Choroid plexus epithelial cell (primary cell): ENCODE data around the gene USP35.
A peak's percentile ranks its signal among the peaks of the same experiment; 100 is the strongest.

Experiments used
- DNase-seq: peaks from one replicate; pipeline ENCODE4 v3.0.0-alpha.2; 2010; ENCODE audit warnings: low read depth
- H3K4me3 ChIP-seq: 2 replicates; pipeline ENCODE4 v1.5.1; 2011; ENCODE audit warnings: low read depth, mild to moderate bottlenecking, control low read depth, low read length, moderate library complexity
- TF ChIP-seq, protein P1 (sequence below): conservative IDR thresholded peaks from 2 replicates; pipeline ENCODE4 v1.5.1; 2011; ENCODE audit warnings: low read depth, mild to moderate bottlenecking, control low read depth, inconsistent platforms, low read length, moderate library complexity

USP35 gene, protein sequence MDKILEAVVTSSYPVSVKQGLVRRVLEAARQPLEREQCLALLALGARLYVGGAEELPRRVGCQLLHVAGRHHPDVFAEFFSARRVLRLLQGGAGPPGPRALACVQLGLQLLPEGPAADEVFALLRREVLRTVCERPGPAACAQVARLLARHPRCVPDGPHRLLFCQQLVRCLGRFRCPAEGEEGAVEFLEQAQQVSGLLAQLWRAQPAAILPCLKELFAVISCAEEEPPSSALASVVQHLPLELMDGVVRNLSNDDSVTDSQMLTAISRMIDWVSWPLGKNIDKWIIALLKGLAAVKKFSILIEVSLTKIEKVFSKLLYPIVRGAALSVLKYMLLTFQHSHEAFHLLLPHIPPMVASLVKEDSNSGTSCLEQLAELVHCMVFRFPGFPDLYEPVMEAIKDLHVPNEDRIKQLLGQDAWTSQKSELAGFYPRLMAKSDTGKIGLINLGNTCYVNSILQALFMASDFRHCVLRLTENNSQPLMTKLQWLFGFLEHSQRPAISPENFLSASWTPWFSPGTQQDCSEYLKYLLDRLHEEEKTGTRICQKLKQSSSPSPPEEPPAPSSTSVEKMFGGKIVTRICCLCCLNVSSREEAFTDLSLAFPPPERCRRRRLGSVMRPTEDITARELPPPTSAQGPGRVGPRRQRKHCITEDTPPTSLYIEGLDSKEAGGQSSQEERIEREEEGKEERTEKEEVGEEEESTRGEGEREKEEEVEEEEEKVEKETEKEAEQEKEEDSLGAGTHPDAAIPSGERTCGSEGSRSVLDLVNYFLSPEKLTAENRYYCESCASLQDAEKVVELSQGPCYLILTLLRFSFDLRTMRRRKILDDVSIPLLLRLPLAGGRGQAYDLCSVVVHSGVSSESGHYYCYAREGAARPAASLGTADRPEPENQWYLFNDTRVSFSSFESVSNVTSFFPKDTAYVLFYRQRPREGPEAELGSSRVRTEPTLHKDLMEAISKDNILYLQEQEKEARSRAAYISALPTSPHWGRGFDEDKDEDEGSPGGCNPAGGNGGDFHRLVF

GRCh38 chr11:78188286-78189173 is at the start of gene USP35, which contains the start of gene KCTD21:
TSS of gene USP35 (plus strand) at chr11:78188919. CDS start at chr11:78196246, 7,327 bp downstream.
TSS of gene KCTD21 (minus strand) at chr11:78188626. CDS start at chr11:78174554, 14,072 bp downstream.
- peak; percentile 98 for DNase-seq
- H3K4me3 ChIP-seq, result peak within 1 kb of the TSS; percentile 97
- TF ChIP-seq, protein P1, sequence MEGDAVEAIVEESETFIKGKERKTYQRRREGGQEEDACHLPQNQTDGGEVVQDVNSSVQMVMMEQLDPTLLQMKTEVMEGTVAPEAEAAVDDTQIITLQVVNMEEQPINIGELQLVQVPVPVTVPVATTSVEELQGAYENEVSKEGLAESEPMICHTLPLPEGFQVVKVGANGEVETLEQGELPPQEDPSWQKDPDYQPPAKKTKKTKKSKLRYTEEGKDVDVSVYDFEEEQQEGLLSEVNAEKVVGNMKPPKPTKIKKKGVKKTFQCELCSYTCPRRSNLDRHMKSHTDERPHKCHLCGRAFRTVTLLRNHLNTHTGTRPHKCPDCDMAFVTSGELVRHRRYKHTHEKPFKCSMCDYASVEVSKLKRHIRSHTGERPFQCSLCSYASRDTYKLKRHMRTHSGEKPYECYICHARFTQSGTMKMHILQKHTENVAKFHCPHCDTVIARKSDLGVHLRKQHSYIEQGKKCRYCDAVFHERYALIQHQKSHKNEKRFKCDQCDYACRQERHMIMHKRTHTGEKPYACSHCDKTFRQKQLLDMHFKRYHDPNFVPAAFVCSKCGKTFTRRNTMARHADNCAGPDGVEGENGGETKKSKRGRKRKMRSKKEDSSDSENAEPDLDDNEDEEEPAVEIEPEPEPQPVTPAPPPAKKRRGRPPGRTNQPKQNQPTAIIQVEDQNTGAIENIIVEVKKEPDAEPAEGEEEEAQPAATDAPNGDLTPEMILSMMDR, result no peak

DNA sequence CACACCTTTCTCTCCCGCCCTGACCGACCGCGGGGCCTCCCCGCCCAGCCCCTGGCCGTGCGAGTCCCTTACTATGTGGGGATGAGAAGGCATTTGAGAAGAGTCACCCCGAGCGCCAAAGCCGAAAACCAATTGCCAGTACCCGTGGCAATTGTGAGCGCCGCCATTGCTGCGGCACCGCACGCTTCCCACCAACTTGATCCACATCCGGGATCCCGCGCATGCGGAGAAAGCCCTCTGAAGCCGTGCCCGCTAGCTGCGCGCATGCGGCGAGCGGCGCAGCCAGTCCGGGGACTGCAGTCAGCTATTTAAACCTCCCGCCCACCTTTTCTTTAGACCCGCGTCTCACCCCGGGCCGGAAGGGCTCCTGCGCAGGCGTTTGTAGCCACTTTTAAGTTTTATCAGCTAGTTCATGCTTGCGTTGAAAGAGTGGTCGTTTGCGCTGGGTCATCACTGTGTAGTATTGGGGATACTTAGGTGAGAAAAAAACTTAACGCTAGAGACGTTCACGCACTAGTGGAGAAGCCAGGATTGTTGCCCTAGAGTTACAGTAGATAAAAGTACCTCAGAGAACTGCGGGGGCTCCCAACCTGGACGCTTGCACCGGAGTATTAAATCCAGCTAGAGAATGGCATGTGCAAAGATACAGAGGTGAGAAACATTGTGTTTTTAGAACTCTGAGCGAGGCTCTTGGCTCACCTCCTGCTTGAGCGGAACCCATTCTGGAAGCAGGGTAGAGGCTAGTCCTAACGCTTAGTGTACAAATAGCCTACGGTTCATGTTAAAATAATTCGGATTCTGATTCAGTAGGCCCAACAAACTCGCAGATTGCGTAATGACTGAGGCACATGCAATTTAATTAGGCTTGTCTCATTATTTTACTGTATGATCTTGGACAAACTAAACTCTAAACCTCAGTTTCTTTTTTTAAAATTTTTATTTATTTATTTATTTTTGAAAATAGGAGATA is 49.0 kb upstream of the USP35 start, which contains the start of gene ALG8:
Gene ALG8, minus strand, starts transcription at position 205 of the 970 bp plus-strand sequence. Its CDS starts 38 bp downstream, at position 167.
- peak within 1 kb of the TSS; percentile 90 for H3K4me3 ChIP-seq
- peak; percentile 97 for DNase-seq
- TF ChIP-seq, protein P1, result no peak

DNA sequence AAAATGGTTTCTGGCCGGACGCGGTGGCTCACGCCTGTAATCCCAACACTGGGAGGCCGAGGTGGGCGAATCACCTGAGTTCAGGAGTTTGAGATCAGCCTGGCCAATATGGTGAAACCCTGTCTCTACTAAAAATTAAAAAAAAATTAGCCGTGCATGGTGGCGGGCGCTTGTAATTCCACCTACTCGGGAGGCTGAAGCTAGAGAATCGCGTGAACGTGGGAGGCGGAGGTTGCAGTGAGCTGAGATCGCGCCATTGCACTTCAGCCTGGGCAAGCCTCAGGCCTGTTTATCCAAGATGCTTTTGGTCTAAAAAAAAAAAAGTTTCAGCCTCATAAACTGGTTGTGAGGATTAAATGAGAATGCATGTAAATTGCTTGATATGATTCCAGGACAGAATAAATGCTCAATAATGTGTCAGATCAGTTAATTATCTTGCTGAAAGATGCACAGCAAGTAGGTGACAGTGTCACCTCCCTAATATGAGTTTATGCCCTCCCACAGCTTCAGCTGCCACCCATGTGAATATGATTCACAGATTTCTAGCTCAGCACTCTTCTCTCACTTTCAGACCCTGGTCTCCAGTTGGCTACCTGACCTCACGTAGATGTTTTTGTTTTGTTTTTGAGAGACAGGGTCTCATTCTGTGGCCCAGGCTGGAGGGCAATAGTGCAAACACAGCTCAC is 48.2 kb upstream of the USP35 start:
- TF ChIP-seq, protein P1, result no peak
- peak overlapping the region; percentile 90 for H3K4me3 ChIP-seq
- DNase-seq, result no peak

DNA sequence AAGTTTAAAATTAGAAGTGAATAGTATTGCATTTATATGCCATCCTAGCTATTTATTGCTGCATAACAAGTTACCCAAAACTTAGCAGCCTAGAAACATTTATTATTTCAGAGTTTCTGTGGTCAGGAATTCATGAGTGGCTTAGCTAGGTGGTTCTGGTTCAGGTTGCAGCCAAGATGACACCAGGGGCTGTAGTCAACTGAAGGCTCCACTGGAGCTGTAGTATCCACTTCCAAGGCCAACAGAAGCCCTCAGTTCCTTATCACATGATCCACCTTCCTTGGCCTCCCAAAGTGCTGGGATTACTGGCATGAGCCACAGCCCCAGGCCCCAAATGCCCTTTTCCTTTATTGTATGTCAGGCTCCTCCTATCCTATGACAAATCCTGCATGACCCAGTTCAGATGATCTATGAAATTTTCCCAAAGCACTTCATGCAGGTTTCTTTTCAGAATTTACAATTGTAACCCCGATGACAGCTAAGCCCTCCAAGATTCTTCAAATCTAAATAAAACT is 43.2 kb upstream of the USP35 start:
- TF ChIP-seq, protein P1, result no peak

GRCh38 chr11:78147807-78148206 is 40.9 kb upstream of the USP35 start:
- no peak overlapping the region for H3K4me3 ChIP-seq
- TF ChIP-seq, protein P1, result no peak
- no peak for DNase-seq

More for the DNA sequence above, 43.2 kb upstream of the USP35 start:
- no peak overlapping the region for H3K4me3 ChIP-seq
- no peak for DNase-seq
